ENCODE measurements around the gene ANKRD36C.
"Not testable (repeated sequence)": the region's sequence is repeated elsewhere in the genome, so short reads cannot be mapped to it uniquely, and the experiment has no call there.

Gene ANKRD36C

GRCh38 chr2:95991351-95992094 is at the start of gene ANKRD36C:
ANKRD36C (minus strand) TSS chr2:95991824; CDS start chr2:95991708, 116 bp downstream.
- not testable (repeated sequence) for DNase-seq (ENCODE audit: low read depth)

GRCh38 chr2:96035554-96035953 is 43.9 kb upstream of the ANKRD36C start:
- not testable (repeated sequence) for DNase-seq (ENCODE audit: low read depth)

- DNase-seq (ENCODE audit: low read depth), result not testable (repeated sequence)
These were observed 43.2 kb upstream of the ANKRD36C start, which contains the start of gene GPAT2 for GRCh38 chr2:96034792-96035191. GPAT2 (minus strand) TSS chr2:96034916; CDS start chr2:96032359, 2,557 bp downstream.

- not testable (repeated sequence) for DNase-seq (ENCODE audit: low read depth)
These were observed 42.4 kb upstream of the ANKRD36C start for GRCh38 chr2:96033997-96034396.

GRCh38 chr2:96027725-96028325 is 36.2 kb upstream of the ANKRD36C start:
- DNase-seq (ENCODE audit: low read depth), result not testable (repeated sequence)

GRCh38 chr2:96025755-96026154 is 34.1 kb upstream of the ANKRD36C start:
- DNase-seq (ENCODE audit: low read depth), result not testable (repeated sequence)

GRCh38 chr2:96025194-96025492 is 33.5 kb upstream of the ANKRD36C start:
- no peak for DNase-seq (ENCODE audit: low read depth)

GRCh38 chr2:96024336-96025193 is 32.9 kb upstream of the ANKRD36C start:
- no peak for DNase-seq (ENCODE audit: low read depth)

GRCh38 chr2:96023701-96024100 is 32.1 kb upstream of the ANKRD36C start:
- not testable (repeated sequence) for DNase-seq (ENCODE audit: low read depth)

GRCh38 chr2:96022701-96023447 is 31.2 kb upstream of the ANKRD36C start:
- peak; percentile 35 for DNase-seq (ENCODE audit: low read depth)

- not testable (repeated sequence) for DNase-seq (ENCODE audit: low read depth)
These were observed 30.5 kb upstream of the ANKRD36C start for GRCh38 chr2:96022126-96022525.

GRCh38 chr2:96021142-96021541 is 29.5 kb upstream of the ANKRD36C start:
- not testable (repeated sequence) for DNase-seq (ENCODE audit: low read depth)

GRCh38 chr2:96019909-96020590 is 28.4 kb upstream of the ANKRD36C start:
- not testable (repeated sequence) for DNase-seq (ENCODE audit: low read depth)

- not testable (repeated sequence) for DNase-seq (ENCODE audit: low read depth)
These were observed 24.7 kb upstream of the ANKRD36C start for GRCh38 chr2:96016321-96016720.

- DNase-seq (ENCODE audit: low read depth), result not testable (repeated sequence)
These were observed 21.2 kb upstream of the ANKRD36C start for GRCh38 chr2:96012792-96013264.

GRCh38 chr2:96012086-96012791 is 20.6 kb upstream of the ANKRD36C start:
- DNase-seq (ENCODE audit: low read depth), result not testable (repeated sequence)

GRCh38 chr2:96011129-96011455 is 19.5 kb upstream of the ANKRD36C start:
- DNase-seq (ENCODE audit: low read depth), result not testable (repeated sequence)

GRCh38 chr2:96010320-96011128 is 18.9 kb upstream of the ANKRD36C start:
- peak; percentile 57 for DNase-seq (ENCODE audit: low read depth)

- DNase-seq (ENCODE audit: low read depth), result not testable (repeated sequence)
These were observed 18.2 kb upstream of the ANKRD36C start for GRCh38 chr2:96009833-96010232.

GRCh38 chr2:96008051-96008450 is 16.4 kb upstream of the ANKRD36C start:
- DNase-seq (ENCODE audit: low read depth), result not testable (repeated sequence)
